ENCODE results near the gene CMTM7. TPM values are rescaled to one million over a fixed set of nuclear protein-coding genes. Genes with fewer than 3 reads are reported as not detected.
"Not testable (repeated sequence)": the region's sequence is repeated elsewhere in the genome, so short reads cannot be mapped to it uniquely, and the experiment has no call there.

The CMTM7 gene
- total and polyA plus RNA-seq, 10 of the 15 experiments (the other 5 are each of a cell fraction or from before 2014, with no cell fraction given) = 3.7 to 36.4 (median 14.7) TPM

GRCh38 chr3:32439421-32439820 is 47.8 kb downstream of the CMTM7 start:
- Histone ChIP-seq H3K4me1 (ENCODE audit: control insufficient read depth, insufficient read depth, low read length) (peaks cover 56% of the 10 kb centered on the region), H3K4me2 (ENCODE audit: control insufficient read depth, insufficient read depth) (0 out of 2 replicates have a peak overlapping the region, but pooled peaks have one; percentile 69), H3K27ac (ENCODE audit: control insufficient read depth, insufficient read depth) (peak overlapping the region; percentile 38; the same call in 1 of the 2 replicates)
- POLR2A ChIA-PET = interaction anchor here (0.7 to 8.6 kb wide), 7 partner anchors 10 to 62 kb away, joined by 3 to 158 read pairs (median 6); no protein-coding TSS in a partner anchor
- H3K9me3 ChIP-seq (replicated peaks; ENCODE audit: control insufficient read depth, insufficient read depth, low read length); FAIRE-seq; H3K79me2 ChIP-seq (ENCODE audit: control insufficient read depth, insufficient read depth, low read length); H4K20me1 ChIP-seq (ENCODE audit: control insufficient read depth, insufficient read depth); H3K4me3 ChIP-seq; H3K36me3 ChIP-seq (ENCODE audit: control insufficient read depth in 2 of 2, insufficient read depth in 2 of 2, low read length in 1 of 2); H2AFZ ChIP-seq (ENCODE audit: control insufficient read depth, low read depth, low read length); BruUV-seq (replicated peaks); H3K27me3 ChIP-seq (replicated peaks in 1 of 2; ENCODE audit: control insufficient read depth in 2 of 2, insufficient read depth in 2 of 2, low read length in 1 of 2); DNase-seq (ENCODE audit: low read depth, low spot score); in situ Hi-C loops (cut with MboI); H3K9ac ChIP-seq (ENCODE audit: control insufficient read depth, insufficient read depth, low read length): not testable (repeated sequence)
- ATAC-seq = peak; percentile 45
- CTCF ChIA-PET = interaction anchor here (1.0 to 10.6 kb wide), 11 partner anchors 11 to 63 kb away, joined by 3 to 88 read pairs (median 7); no protein-coding TSS in a partner anchor
- 0 out of 2 replicates have a peak, but pooled peaks have one; percentile 25 for TF ChIP-seq NKRF (conservative IDR thresholded peaks at IDR 0.05)
- TF ChIP-seq SMARCA5 (IDR thresholded peaks at IDR 0.05) = peak; percentile 57
- TF ChIP-seq ZNF217 (IDR thresholded peaks at IDR 0.05) = peak; percentile 86
- RAD21 ChIA-PET (ENCODE audit: unreplicated experiment) = interaction anchor here (0.9 to 8.0 kb wide), 16 partner anchors 11 to 65 kb away, joined by 3 to 187 read pairs (median 4); partner anchors contain the start of genes CMTM6 and CMTM7
- WGBS (ENCODE audit: insufficient coverage, insufficient replicate concordance, low lambda C conversion rate, missing lambda C conversion rate) = 27% methylated on average over 4 of the region's 4 CpGs
- SMC1A ChIA-PET (ENCODE audit: uncharacterized antibody, unreplicated experiment) = interaction anchor here (0.8 to 14.2 kb wide), 16 partner anchors 8 to 433 kb away, joined by 3 to 307 read pairs (median 6); partner anchors contain the start of gene CMTM7
- intact Hi-C loops (cut with micrococcal nuclease; ENCODE audit: unreplicated experiment) = loop anchor here (1.0 to 2.0 kb wide), 4 partner anchors 16 to 55 kb away; no protein-coding TSS in a partner anchor
